H1 (cell line): ENCODE measurements around the gene SYK. TPM values are rescaled to one million over a fixed set of nuclear protein-coding genes. Genes with fewer than 3 reads are reported as not detected.

Source experiments
- CHD7 ChIP-seq: fragments of 300-600 bp; sonication (generic); IDR thresholded peaks from 2 replicates; pipeline ENCODE4 v1.7.1; 2012; ENCODE audit warnings: low read length, moderate library complexity, mild to moderate bottlenecking, inconsistent platforms; ENCODE audit not compliant: insufficient replicate concordance
- YY1 ChIP-seq: IDR thresholded peaks from 2 replicates; pipeline ENCODE4 v1.6.1; 2011; ENCODE audit warnings: low read depth, mild to moderate bottlenecking, low read length
- polyA plus RNA-seq, 7 experiments: library from polyadenylated mRNA; depleted of rRNA in 3 of 7; stranded (reverse) in 5 of 7; unstranded in 2 of 7; fragments of >200 nt in 5 of 7; fragments of 200-250 nt in 2 of 7; gene quantifications; 1 replicate in 5 of 7; 2 replicates in 1 of 7; 4 replicates in 1 of 7; pipeline versions ENCODE4 v1.2.1 to v1.2.3, GENCODE V29; 2011 to 2013; ENCODE audit warnings: missing spikeins in 2 of 7, mixed read lengths in 2 of 7
- total RNA-seq: library from RNA; stranded (reverse); fragmentation: NEBNext Ultra II Directional; extraction: Animal tissue kit (Norgen Biotek cat#: 25700); gene quantifications from 2 replicates; pipeline ENCODE4 v1.2.1, GENCODE V29; 2021
- TF ChIP-seq, protein P1 (sequence below): IDR thresholded peaks from 2 replicates; pipeline ENCODE4 v1.6.1; 2012; ENCODE audit warnings: inconsistent platforms

SYK gene
- total and polyA plus RNA-seq, 2 of the 8 experiments (the other 6 are each of a cell fraction or from before 2014, with no cell fraction given), result 1.5 to 4.4 TPM

DNA sequence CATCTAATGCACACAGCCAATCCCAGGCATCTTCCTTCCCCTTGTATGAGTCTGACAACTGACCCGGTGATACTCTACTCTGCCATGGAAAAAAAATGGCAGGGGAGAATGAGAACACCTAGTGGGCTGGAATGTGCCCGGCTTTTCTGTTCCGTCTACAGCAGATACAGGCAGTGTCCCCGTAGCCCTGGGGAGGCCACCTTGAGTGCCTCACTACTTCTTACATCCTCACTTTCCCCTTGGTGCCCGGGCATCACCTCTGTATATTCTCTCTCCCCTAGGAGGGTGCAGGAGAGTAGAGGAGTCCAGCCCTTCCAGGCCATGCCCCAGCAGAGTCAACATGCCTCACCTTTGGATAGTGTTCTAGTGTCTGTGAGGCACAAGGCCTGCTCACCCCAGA is 56.2 kb downstream of the SYK start (continued):
- no peak for TF ChIP-seq CHD7
- no peak for TF ChIP-seq YY1
- TF ChIP-seq, protein P1, sequence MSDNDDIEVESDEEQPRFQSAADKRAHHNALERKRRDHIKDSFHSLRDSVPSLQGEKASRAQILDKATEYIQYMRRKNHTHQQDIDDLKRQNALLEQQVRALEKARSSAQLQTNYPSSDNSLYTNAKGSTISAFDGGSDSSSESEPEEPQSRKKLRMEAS, result no peak
